NCI-H2196 treated with DMSO at 0.1 percent for 48 hours (cell line): ENCODE results near the gene LRP2BP.

Source experiments
- DNase-seq: peaks from one replicate; lab custom pipeline; 2025; ENCODE audit not compliant: unreplicated experiment; lab: John Stamatoyannopoulos, UW

The LRP2BP gene

DNA sequence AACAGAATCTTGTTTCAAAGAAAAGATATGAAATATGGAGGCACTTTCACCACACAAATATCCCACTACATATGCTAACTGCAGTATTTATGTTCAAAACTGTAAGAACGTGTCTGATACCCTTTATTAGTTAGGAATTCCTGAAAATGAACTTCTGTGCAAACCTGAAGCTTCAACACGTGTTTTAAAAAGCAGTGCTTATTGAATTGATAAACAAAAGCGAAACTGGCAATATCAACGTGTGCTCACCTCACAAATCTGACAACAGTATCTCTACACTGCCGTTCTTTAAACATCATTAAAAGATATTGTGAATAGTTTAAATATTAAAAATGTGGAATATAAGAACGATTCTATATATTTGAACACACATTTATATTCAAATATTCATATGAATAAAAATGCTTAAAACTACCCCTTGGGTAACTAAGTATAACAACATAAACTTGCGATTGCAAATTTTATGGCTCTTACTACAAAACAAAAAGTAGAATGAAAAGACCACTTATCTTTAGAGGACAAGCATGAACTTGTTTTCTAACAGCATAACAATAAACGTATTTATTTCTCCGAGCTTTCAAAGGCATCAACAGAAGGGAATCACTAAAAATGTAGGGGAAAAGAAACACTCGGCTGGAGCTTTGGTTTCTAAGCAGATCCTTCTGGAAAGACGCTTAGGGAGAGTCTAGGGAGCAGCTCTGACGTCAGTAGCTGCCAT is at the start of gene LRP2BP:
LRP2BP (minus strand) TSS at position 687 of the 718 bp plus-strand sequence. CDS start 17,738 bp downstream, outside the sequence.
- no peak for DNase-seq

DNA sequence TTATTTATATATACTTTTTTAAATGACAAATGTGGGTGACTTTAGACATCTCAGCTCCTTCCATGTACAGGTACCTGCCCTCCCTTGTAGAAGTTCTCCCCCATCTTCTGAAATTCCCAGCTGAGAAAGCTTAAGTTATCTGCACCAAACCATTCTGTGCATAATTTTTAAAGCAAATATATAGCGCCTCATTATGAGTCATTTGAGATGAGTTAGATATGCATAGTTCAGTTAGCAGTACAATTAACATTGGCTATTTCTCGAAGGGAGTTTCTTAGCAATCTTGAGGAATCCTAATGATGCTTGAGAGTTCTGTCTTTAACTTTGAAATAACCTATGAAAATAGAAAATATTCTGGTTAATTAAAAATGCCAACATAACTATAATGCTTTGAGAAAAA is 49.5 kb upstream of the LRP2BP start:
- no peak for DNase-seq

DNA sequence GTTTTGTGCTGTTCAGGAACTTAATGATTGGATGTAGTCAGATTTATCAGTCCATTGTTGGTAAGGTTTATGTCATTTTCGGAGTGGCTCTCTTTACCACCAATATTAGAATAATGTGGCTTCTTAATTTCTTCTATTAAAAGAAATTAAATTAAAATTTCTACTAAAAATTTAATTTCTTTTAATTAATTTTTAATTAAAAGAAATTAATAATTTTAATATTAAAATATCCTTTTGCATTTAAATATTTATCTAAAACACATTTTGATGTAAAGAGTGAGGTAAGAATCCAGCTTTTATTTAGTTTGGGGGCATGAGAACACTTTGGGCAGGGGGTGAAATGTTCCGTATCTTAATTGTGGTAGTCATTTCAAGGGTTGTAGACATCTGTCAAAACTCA is 45.8 kb upstream of the LRP2BP start:
- DNase-seq: no peak

DNA sequence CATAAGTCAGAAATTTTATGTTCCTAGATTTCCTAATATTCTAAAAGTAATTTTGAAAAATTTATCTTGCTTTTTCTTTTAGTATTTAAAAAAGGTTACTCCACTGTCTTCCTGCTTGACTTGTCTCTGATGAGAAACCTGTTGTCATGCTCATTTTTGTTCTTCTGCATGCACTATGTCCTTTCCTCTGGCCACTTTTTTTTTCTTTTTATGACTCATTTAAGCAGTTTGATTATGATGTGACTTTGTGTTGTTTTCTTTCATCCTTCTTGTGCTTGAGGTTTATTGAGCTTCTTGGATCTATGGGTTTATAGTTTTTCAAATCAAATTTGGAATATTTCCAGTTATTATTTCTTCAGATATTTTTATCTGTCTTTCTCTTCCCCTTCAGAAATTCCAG is 42.1 kb upstream of the LRP2BP start:
- DNase-seq: no peak

DNA sequence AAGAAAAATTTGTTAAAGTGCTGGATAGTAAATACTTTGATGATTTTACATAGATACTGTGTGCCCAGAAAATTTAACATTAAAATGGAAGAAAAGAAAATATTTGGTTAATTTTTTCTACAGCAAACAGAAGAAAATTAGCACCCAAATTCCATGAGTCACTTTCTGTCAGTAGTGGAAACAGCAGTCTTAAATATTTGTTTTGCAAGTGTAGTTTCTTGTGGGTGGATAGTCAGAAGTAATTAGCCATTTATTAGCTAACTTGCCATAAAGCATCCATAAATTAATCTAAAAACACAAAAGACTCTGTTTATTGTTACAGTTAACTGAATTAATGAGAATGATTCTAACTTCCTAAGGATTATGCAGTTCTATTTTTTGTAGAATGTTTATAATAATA is 39.7 kb upstream of the LRP2BP start:
- no peak for DNase-seq

DNA sequence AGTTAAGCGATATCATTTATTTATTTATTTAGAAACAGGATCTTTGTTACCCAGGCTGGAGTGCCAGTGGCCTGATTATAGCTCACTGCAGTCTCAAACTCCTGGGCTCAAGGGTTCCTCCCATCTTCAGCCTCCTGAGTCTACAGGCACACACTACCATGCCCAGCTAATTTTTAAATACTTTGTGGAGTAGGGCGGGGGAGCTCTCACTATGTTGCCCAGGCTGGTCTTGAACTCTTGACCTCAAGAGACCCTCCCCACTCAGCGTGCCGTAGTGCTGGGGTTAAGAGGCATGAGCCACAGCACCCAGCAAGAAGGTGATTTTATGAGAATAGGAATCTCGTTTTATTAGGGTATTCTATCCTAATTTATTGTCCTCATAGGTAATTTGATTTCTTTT is 33.9 kb upstream of the LRP2BP start:
- no peak for DNase-seq

DNA sequence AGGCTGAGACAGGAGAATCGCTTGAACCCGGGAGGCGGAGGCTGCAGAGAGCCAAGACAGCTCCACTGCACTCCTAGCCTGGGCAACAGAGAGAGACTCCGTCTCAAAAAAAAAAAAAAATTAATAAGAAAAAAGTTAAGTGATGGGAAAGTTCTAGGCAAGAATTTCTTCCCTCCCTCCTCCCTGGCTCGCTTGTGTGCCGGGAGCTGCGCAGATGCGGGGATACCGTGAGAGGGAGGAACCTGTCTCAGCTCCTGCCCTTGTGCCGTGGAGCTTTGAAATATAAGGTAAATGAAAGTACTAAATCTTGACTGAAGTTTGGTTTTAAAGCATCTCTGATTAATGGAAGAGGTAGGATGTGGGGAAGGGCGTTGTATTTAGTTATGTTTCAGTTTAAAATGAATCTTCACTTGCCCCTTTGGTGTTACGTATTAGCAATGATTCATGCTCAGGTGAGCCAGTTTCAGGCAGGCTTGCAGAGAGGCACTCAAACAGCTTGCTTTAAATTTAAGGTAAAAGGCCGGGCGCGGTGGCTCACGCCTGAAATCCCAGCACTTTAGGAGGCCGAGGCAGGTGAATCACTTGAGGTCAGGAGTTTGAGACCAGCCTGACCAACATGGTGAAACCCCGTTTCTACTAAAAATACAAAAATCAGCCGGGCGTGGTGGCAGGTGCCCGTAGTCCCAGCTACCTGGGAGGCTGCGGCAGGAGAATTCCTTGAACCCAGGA is 31.4 kb upstream of the LRP2BP start:
- no peak for DNase-seq

DNA sequence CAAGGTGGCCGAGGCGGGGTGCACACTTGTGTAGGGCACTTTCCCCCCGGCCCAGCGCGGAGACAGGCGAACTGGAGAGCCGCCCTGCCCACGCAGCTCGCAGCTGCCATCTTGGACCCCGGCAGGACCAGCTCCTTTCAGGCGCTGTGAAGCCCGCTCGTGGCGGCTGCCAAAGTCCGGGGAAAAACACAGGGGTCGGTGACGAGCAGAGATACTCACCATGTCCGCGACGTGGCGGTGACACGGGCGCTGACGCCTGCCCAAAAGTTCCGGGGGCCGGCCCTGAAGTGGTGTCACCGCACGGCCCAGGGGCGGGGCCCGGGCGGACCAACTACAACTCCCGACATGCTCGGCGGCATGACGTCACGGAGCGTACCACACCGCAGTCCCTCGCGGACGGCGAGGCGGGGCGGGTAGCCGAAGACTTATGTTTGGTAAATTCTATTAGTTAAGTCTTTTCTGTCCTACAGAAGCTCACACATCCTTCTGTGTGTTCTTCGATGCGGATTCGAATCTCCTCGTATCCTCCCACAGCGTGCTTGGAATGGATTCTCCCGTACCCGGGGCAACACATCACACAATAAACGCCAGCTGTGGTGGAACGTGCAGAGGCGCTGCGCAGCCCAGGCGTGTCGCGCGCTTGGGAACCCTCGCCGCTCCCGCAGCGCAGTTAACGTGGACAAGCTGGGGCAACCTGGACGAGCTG is 30.1 kb upstream of the LRP2BP start, which contains the start of gene UFSP2:
UFSP2 (minus strand) TSS at position 318 of the 706 bp plus-strand sequence; CDS start at position 222, 96 bp downstream.
- peak; percentile 58 for DNase-seq

DNA sequence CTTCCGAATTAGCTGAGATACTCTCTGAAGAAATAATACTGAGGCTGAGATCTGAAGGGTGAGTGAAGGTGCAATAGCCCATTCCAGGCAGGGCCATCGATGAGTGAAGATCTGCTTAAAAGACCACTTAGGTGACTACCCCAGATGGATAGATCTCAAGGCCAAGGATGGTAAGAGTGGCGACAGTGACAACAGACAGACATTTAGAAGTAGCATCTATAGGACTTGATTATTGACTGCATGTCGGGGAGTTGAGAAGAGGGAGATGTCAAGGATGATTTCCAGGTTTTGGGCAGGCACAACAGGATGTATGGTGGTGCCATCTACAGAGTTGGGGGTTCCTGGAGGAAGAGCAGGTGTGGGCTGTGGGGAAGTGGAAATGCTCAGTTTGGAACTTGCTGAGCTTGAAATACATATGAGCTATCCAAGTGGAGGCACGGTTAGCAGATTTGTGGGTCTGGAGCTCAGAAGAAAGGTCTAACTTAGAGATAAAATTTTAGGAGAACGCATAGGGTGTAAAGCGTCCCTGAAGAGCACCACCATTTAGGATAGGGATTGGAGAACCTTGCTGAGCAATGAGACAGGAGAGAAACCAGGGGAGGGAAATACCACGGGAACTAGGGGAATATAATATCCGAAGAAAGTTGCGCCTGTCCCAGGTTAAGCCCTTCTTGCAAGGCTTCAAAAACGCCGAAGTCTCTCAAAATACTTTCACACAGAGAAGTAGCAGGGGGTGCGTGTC is 29.4 kb upstream of the LRP2BP start:
- no peak for DNase-seq

DNA sequence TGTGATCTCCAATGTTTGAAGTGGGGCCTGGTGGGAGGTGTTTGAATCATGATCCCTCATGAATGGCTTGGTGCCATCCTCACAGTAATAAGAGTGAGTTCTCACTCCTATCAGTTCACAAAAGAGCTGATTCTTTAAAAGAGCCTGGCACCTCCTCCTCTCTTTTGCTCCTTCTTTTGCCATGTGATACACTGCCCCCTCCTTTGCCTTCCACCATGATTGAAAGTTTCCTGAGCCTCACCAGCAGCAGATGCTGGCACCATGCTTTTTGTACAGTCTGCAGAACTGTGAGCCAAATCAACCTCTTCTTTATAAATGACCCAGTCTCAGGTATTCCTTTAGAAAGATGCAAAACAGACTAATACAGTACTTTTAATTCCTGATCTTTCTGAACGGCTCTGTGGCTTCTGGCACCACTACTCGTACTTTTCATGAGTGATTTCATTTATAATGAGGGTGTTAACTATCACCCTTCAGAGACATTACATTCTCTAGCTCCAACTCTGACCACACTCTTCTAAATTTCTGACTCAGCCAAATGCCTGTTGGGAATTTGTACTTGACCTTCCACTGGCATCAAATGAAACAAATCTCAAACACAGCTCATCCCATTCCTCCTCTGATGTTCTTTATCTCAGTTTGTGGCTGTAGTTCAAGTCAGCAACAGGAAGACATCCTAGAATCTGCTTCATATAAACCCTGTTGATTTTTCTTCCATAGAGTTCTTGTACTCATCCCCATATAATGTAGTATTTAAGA is 25.8 kb upstream of the LRP2BP start:
- DNase-seq: peak; percentile 1

DNA sequence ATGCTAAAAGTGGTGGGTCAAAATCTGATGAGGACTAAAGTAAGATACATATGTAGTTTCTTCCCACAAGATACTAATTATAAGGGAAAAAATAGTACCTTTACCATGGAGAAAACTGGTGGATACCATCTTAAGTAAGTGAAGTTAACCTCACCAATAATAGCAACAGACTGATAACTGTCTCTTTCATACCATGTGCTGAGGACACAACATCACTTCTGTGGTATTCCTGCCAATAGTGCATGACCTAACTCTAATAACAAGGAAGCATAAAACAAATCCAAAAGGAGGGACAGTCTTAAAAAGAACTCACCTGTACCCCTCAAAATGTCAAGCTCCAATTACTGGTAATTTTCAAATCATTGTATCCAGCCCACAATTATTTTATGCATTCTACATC is 21.2 kb upstream of the LRP2BP start:
- DNase-seq: no peak

DNA sequence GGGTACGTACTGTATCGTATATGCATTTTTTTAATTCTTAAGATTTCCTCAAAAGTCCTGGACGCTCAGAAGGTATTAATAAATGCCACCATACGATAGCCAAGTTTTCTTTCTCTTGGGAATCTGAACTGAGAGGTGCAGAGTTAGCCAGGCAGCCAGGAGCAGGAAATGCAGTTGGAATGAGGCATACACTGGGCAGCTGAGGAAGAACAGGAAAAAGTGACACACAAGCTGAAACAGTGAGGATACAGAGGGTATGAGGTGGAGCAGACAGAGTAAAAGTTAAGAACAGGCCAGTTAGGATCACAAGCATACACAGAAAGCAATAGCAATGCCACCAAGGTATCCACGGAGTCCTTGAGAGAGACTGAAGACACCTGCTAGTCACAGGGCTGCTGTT is 16.7 kb upstream of the LRP2BP start:
- no peak for DNase-seq

DNA sequence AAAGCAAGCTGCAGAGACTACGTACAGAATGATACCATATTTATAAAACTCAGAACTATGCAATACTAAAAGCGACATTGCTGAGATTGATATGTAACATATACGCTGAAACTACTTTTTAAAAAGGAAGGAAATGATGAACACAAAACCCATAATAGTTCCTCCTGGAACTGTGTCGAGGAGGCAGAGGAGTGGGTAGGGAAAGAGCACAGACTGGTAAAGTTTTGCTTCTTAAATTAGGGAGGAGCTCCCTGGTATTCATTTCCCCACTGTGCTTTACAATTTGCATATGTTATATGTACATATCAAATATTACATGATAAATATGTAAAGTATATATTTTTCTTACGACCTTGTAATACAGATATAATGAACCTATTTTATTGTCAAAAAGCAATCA is 16.1 kb upstream of the LRP2BP start:
- DNase-seq: no peak

DNA sequence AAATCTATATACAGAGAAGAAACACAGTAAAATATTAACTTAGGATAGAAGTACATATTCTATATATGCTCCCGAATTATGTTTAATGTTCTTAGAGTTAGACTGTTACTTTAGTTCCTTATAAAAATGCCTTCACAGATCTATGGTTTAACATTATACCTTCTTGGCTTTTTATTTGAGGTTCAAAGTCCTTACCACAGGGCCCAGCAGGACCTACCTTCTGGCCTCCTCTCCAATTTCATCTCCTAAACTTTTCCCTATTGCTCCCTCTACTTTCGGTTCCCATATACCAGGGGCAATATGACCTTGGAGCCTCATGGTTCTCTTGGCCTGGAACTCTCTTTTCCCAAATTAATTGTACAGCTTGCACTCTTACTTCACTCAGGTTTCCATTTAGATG is 12.7 kb upstream of the LRP2BP start:
- DNase-seq: no peak

DNA sequence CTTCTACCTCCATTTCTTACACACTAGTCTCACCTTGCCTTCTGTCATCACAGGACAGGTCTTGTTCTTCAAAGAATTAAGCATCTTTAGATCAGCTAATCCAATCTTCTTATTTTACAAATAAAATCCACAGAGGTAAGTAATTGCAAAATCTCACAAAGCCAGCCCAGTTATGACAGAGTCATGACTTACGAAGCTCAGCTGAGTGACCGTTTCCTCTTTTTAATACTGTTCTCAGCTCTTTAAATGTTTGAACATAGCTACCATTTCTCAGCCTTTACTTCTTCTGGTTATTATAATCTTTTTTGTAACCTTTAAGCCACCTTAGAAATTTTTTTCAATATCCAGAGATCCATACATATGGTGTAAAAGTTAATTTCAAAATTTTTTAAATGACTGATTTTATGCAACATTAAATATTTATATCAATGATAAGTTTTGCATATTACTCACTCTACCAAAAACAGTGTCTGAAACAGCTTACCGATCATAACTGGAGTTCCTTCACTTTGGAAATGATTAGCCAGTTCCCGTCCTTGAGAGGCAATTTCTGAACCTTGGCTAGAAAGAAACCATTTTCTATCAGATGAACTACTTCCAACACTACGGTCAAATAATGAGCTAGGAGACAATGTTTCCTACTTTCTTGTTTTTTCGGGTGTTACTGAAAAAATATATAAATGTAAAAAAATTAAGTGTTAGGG is 9.7 kb upstream of the LRP2BP start:
- DNase-seq: no peak

DNA sequence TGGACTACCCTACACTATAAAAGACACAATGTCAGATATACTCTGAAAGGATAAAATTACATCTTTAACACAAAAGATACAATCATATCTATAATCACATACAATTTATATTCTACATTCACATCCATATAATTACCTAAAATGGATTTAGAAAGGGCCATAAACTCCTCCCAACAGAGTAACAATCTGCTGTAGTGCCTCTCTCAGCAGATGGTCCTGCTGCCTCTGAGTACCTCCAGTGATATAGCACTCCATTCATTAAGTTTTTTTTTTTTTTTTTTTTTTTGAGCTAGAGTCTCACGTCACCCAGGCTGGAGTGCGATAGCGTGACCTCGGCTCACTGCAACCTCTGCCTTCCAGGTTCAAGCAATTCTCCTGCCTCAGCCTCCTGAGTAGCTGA is 8.3 kb upstream of the LRP2BP start:
- no peak for DNase-seq

DNA sequence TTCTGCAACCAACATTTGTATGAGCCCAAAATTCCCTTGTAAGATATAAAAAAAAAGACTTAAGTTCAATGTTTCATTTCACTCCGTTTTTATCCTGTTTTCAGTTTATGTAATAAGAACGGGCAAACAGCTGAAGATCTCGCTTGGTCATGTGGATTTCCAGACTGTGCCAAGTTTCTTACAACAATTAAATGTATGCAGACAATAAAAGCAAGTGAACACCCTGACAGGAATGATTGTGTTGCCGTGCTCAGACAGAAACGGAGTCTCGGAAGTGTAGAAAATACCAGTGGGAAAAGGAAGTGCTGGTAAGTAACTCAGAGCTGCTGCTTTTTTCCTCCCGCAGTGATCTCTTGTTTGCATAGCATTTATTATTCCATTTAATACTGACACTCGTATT is 3.7 kb upstream of the LRP2BP start:
- DNase-seq: no peak

DNA sequence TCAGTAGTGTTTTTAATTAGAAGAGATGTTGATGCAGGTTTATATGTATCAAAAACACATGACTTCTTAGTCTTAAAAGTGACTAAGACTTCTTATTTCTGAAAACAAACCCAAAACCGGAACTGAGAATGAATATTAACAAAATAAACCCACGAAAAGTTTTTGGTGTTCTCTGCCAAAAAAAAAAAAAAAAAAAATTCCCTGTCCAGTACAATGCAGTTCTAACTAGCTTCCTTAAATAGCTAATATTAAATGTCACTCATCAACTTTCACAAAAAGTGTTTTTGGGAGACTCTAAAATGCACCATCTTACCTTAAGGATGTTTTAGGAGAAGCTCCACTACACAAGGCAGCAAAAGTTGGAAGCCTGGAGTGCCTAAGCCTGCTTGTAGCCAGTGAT is 2.9 kb upstream of the LRP2BP start:
- no peak for DNase-seq

DNA sequence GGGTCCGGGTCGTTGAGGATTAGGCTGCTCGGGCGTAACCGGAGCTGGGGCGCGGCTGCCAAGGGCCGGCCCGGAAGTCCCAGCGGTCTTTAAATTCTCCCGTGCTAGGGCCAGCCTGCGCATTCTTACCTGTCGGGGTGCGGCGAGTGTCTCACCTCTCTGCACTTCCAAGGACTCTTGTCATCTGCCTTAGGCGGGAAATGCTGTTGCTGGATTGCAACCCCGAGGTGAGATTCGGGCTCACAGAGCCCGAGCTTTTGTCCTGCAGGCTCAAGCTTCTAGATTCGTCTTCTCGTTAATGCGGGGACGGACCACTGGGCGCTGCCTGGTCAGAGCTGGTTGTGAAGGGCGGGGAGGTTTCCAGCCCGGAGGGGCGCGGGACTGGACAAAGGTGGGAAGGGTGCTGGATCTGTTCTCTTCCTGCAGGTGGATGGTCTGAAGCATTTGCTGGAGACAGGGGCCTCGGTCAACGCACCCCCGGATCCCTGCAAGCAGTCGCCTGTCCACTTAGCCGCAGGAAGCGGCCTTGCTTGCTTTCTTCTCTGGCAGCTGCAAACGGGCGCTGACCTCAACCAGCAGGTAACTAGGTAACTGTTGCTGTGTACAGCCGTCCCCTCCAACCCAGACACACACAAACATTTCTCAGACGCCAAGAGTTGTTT is 1.1 kb upstream of the LRP2BP start, which contains the start of gene ANKRD37:
ANKRD37 (plus strand) TSS at position 118 of the 662 bp plus-strand sequence; CDS start at position 201, 83 bp downstream.
- DNase-seq: peak; percentile 33
